Adrenal gland (tissue), 5 donors: ENCODE data around the gene DNAH1.

Experiments used
- POLR2A ChIP-seq, 2 donors: fragments of 450-650 bp; IDR thresholded peaks; one replicate each; pipeline ENCODE4 v1.6.1; 2017; ENCODE audit warnings: antibody characterized with exemption in 2 of 2, mild to moderate bottlenecking in 2 of 2, moderate library complexity in 1 of 2
- TF ChIP-seq, protein P1 (sequence below), 6 experiments: fragments of 450-650 bp in 4 of 6; fragments of 200-600 bp in 2 of 6; sonication (generic) in 1 of 6; IDR thresholded peaks; 1 replicate in 5 of 6; 2 replicates in 1 of 6; pipeline versions ENCODE4 v1.5.1 to v1.8.0; 2016 to 2021; ENCODE audit warnings: antibody characterized with exemption in 6 of 6, mild to moderate bottlenecking in 2 of 6, moderate library complexity in 1 of 6
- donor health status: DM: no; HTN: no; CAD: no.

DNA sequence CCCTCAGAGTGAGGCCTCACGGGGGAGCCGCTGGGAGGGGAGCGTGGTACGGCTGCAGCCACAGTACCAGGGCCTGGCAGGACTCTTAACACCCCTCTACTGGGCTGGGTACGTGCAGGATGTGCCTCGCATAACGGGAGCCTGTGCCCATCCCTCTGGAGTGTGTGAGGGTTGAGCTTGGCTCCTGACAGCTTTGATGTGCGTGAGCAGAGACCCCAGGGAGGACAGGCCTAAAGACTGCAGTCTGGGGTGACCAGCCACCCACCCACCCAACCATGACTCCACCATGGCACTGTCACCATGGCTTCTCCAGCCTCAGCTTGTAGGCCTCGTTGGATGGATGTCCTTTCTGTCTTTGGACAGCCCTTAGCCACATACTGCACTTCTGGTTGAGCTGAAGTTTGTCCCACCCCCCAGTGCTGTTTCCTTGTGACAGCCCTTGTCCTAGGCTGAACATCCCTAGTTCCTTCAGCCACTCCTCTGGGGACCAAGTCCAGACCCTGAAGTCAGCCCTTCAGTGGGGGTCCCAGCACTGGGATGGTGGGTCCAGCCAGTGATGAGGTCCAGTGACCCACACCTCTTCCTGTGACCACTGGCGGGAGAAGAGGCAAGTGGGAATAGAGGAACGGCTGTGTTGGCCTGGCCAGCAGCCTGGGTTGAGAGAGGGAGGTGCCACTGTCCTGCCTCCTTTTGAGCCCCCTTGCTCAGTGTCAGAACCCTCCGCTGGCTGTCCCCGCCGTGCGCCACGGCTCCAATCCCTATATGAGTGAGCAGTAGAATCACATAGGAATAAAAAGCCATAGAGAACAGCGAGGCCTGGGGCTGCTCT lies 22.4 kb upstream of the DNAH1 start:
- TF ChIP-seq, protein P1, sequence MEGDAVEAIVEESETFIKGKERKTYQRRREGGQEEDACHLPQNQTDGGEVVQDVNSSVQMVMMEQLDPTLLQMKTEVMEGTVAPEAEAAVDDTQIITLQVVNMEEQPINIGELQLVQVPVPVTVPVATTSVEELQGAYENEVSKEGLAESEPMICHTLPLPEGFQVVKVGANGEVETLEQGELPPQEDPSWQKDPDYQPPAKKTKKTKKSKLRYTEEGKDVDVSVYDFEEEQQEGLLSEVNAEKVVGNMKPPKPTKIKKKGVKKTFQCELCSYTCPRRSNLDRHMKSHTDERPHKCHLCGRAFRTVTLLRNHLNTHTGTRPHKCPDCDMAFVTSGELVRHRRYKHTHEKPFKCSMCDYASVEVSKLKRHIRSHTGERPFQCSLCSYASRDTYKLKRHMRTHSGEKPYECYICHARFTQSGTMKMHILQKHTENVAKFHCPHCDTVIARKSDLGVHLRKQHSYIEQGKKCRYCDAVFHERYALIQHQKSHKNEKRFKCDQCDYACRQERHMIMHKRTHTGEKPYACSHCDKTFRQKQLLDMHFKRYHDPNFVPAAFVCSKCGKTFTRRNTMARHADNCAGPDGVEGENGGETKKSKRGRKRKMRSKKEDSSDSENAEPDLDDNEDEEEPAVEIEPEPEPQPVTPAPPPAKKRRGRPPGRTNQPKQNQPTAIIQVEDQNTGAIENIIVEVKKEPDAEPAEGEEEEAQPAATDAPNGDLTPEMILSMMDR (IDR thresholded peaks at IDR 0.05): no peak
- TF ChIP-seq POLR2A (IDR thresholded peaks at IDR 0.05): no peak
